ENCODE measurements around the gene TNFAIP1.

DNA sequence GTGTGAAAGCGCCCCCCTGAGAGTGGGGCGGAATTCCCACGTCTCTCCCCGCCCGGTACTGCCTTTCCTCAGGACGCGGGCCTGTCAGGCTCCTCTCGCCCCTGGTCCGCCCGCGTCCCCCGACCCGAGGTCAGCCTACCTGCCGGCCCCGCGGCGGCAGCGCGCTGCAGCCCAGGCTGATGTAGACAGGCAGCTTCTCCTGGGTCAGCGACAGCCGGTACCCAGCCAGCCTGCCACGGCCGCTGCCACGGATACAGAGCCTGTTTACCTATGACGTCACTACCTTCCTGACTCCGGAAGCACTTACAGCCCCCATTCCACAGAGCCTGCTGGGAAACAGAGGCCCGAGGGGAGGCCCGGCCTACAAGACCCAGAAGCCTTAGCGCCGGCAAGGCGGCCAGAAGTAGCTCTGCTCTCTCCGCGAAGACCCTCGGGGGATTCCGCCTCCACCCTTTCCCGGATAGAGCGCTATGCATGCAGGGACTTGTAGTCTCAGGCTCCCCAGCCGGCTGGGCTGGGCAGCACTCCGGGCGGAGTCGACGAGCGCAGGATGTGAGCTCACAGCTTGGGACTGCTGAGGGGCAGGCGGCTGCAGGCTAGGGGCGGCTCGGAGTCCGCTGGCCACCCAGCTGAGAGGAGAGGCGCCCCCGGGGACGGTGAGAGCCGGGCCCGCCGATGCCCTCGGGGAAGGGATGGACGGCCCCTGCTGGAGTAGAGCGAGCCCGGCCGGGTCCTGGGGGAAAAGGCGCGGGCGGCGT, at the start of gene TNFAIP1, which contains the start of gene IFT20:
- no peak for TF ChIP-seq HDGF (IDR thresholded peaks at IDR 0.05; ENCODE audit: borderline replicate concordance)
- TF ChIP-seq FOXM1 (IDR thresholded peaks at IDR 0.05; ENCODE audit: borderline replicate concordance) = no peak
